Measurements from ENCODE around the gene ACTL6A.

Gene ACTL6A

DNA sequence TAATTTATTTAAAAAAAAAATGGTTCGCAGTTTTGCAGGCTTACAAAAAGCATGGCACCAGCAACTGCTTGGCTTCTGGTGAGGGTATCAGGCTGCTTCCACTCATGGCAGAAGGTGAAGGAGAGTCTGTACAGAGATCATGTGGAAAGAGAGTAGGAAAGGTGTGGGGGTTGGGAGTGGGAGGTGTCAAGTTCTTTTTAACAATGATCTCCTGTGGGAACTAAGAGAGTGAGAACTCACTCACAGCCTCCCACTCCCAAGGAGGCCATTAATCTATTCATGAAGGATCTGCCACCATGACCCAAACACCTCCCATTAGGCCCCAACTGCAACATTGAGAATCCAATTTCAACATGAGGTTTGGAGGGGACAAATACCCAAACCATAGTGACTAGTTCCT, 21.1 kb upstream of the ACTL6A start:
- H3K9me3 ChIP-seq (ENCODE audit: insufficient read depth, low read depth, low read length): no peaks in the 10 kb centered on the region
- H3K4me1 ChIP-seq (ENCODE audit: insufficient read depth, low read length, poor library complexity, severe bottlenecking): no peaks in the 10 kb centered on the region
- H3K27me3 ChIP-seq (ENCODE audit: insufficient read depth, low read length, poor library complexity, severe bottlenecking): no peaks in the 10 kb centered on the region
- H3K9me2 ChIP-seq (replicated peaks; ENCODE audit: low read depth, low read length): no peaks in the 10 kb centered on the region
- H3K36me3 ChIP-seq (ENCODE audit: insufficient read depth, low read length): no peaks in the 10 kb centered on the region
- no peak overlapping the region for H3K9ac ChIP-seq (ENCODE audit: low read depth, low read length, poor library complexity, severe bottlenecking)
- no peak for TF ChIP-seq EZH2phosphoT487 (IDR thresholded peaks at IDR 0.05; ENCODE audit: borderline replicate concordance)
- TF ChIP-seq, protein P1, sequence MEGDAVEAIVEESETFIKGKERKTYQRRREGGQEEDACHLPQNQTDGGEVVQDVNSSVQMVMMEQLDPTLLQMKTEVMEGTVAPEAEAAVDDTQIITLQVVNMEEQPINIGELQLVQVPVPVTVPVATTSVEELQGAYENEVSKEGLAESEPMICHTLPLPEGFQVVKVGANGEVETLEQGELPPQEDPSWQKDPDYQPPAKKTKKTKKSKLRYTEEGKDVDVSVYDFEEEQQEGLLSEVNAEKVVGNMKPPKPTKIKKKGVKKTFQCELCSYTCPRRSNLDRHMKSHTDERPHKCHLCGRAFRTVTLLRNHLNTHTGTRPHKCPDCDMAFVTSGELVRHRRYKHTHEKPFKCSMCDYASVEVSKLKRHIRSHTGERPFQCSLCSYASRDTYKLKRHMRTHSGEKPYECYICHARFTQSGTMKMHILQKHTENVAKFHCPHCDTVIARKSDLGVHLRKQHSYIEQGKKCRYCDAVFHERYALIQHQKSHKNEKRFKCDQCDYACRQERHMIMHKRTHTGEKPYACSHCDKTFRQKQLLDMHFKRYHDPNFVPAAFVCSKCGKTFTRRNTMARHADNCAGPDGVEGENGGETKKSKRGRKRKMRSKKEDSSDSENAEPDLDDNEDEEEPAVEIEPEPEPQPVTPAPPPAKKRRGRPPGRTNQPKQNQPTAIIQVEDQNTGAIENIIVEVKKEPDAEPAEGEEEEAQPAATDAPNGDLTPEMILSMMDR (conservative IDR thresholded peaks at IDR 0.05; ENCODE audit: low read length): no peak
- no peak overlapping the region for H2AFZ ChIP-seq (ENCODE audit: low read length)
- H3K79me2 ChIP-seq (ENCODE audit: insufficient read depth, low read length): no peaks in the 10 kb centered on the region
- H3K4me3 ChIP-seq (ENCODE audit: low read length, poor library complexity, severe bottlenecking): no peak overlapping the region
- H3F3A ChIP-seq (ENCODE audit: low read depth): no peaks in the 10 kb centered on the region
- no peaks in the 10 kb centered on the region for H4K20me1 ChIP-seq (ENCODE audit: insufficient read depth, low read length, poor library complexity, severe bottlenecking)
- no peak overlapping the region for H3K4me2 ChIP-seq (ENCODE audit: low read depth, low read length, poor library complexity, severe bottlenecking)

DNA sequence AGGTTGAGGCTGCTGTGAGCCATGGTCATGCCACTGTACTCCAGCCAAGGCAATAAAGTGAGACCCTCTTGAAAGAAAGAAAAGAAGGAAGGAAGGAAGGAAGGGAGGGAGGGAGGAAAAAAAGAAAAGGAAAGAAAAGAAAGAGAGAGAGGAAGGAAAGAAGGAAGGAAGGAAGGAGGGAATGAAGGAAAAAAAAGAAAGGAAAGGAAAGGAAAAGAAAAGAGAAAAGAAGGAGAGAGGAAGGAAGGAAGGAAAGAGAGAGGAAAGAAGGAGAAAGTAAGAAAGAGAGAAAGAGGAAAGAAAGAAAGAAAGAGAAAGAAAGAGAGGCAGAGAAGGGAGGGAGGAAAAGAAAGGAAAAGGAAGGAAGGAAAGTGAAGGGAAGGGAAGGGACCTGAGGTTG, 20.4 kb upstream of the ACTL6A start:
- no peaks in the 10 kb centered on the region for H4K20me1 ChIP-seq (ENCODE audit: insufficient read depth, low read length, poor library complexity, severe bottlenecking)
- H3K4me3 ChIP-seq (ENCODE audit: low read length, poor library complexity, severe bottlenecking): no peak overlapping the region
- H3K27me3 ChIP-seq (ENCODE audit: insufficient read depth, low read length, poor library complexity, severe bottlenecking): no peaks in the 10 kb centered on the region
- H3K4me1 ChIP-seq (ENCODE audit: insufficient read depth, low read length, poor library complexity, severe bottlenecking): no peaks in the 10 kb centered on the region
- H3K36me3 ChIP-seq (ENCODE audit: insufficient read depth, low read length): no peaks in the 10 kb centered on the region
- H2AFZ ChIP-seq (ENCODE audit: low read length): no peak overlapping the region
- TF ChIP-seq EZH2phosphoT487 (IDR thresholded peaks at IDR 0.05; ENCODE audit: borderline replicate concordance): no peak
- TF ChIP-seq, protein P1 (conservative IDR thresholded peaks at IDR 0.05; ENCODE audit: low read length): no peak
- H3K79me2 ChIP-seq (ENCODE audit: insufficient read depth, low read length): no peaks in the 10 kb centered on the region
- no peak overlapping the region for H3K4me2 ChIP-seq (ENCODE audit: low read depth, low read length, poor library complexity, severe bottlenecking)
- no peak overlapping the region for H3K9ac ChIP-seq (ENCODE audit: low read depth, low read length, poor library complexity, severe bottlenecking)
- H3K9me2 ChIP-seq (replicated peaks; ENCODE audit: low read depth, low read length): no peaks in the 10 kb centered on the region
- H3K9me3 ChIP-seq (ENCODE audit: insufficient read depth, low read depth, low read length): no peaks in the 10 kb centered on the region
- no peaks in the 10 kb centered on the region for H3F3A ChIP-seq (ENCODE audit: low read depth)

DNA sequence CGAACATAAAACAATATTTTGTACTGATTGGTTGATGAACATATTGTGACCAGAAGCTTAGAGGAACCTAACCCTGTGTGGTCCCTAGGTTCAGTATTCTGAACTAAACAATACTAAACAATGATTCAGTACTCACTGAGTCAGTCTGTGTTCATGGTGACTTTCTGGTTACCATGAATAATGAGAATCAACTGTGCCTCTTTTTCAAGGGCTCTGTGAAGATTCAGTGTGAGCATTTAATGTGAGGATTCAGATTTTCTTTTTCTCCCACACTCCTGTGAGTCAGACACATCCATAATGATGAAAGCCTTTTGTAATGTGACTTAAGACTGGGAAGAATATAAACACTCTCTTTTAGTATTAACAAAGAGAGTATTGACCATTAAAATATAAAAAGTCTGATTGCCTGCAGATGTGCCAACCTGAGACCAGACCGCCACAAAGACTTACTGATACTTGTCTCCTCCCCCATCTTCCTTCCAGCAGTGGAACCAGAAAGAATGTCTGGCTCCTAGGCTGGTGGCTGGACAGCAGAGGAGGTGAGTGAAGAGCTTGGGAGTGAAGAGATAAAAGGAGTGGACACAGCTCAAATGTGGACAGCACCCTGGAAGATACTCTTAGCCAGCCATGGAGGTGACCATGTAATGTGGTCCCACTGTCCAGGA, 17.6 kb upstream of the ACTL6A start:
- H3K79me2 ChIP-seq (ENCODE audit: insufficient read depth, low read length): no peaks in the 10 kb centered on the region
- no peaks in the 10 kb centered on the region for H3K27me3 ChIP-seq (ENCODE audit: insufficient read depth, low read length, poor library complexity, severe bottlenecking)
- TF ChIP-seq EZH2phosphoT487 (IDR thresholded peaks at IDR 0.05; ENCODE audit: borderline replicate concordance): no peak
- TF ChIP-seq, protein P1 (conservative IDR thresholded peaks at IDR 0.05; ENCODE audit: low read length): no peak
- no peak overlapping the region for H3K9ac ChIP-seq (ENCODE audit: low read depth, low read length, poor library complexity, severe bottlenecking)
- H3K4me3 ChIP-seq (ENCODE audit: low read length, poor library complexity, severe bottlenecking): no peak overlapping the region
- H3K9me3 ChIP-seq (ENCODE audit: insufficient read depth, low read depth, low read length): no peaks in the 10 kb centered on the region
- H3F3A ChIP-seq (ENCODE audit: low read depth): no peaks in the 10 kb centered on the region
- H3K4me2 ChIP-seq (ENCODE audit: low read depth, low read length, poor library complexity, severe bottlenecking): no peak overlapping the region
- no peaks in the 10 kb centered on the region for H3K9me2 ChIP-seq (replicated peaks; ENCODE audit: low read depth, low read length)
- no peaks in the 10 kb centered on the region for H3K4me1 ChIP-seq (ENCODE audit: insufficient read depth, low read length, poor library complexity, severe bottlenecking)
- H2AFZ ChIP-seq (ENCODE audit: low read length): no peak overlapping the region
- H4K20me1 ChIP-seq (ENCODE audit: insufficient read depth, low read length, poor library complexity, severe bottlenecking): no peaks in the 10 kb centered on the region
- H3K36me3 ChIP-seq (ENCODE audit: insufficient read depth, low read length): no peaks in the 10 kb centered on the region

Measured in Loucy (cell line).